ENCODE measurements around the gene CLASP1.
"Not testable (repeated sequence)": the region's sequence is repeated elsewhere in the genome, so short reads cannot be mapped to it uniquely, and the experiment has no call there.

Gene CLASP1

GRCh38 chr2:121613152-121613551 lies 36.1 kb downstream of the CLASP1 start:
- no peak for DNase-seq

- DNase-seq: no peak
These were observed 37.2 kb downstream of the CLASP1 start for GRCh38 chr2:121611730-121612705.

GRCh38 chr2:121611048-121611649 lies 38.1 kb downstream of the CLASP1 start:
- DNase-seq: not testable (repeated sequence)

GRCh38 chr2:121610487-121610874 lies 38.8 kb downstream of the CLASP1 start:
- DNase-seq: not testable (repeated sequence)

GRCh38 chr2:121608967-121609366 lies 40.3 kb downstream of the CLASP1 start:
- no peak for DNase-seq

- no peak for DNase-seq
These were observed 40.9 kb downstream of the CLASP1 start for GRCh38 chr2:121608367-121608766.

GRCh38 chr2:121605820-121606733 lies 43.2 kb downstream of the CLASP1 start:
- DNase-seq: no peak

GRCh38 chr2:121603185-121603584 lies 46.1 kb downstream of the CLASP1 start:
- DNase-seq: no peak

GRCh38 chr2:121599963-121600651 lies 49.2 kb downstream of the CLASP1 start:
- DNase-seq: no peak

GRCh38 chr2:121598087-121598486 lies 51.2 kb downstream of the CLASP1 start:
- DNase-seq: no peak

GRCh38 chr2:121596221-121597080 lies 52.8 kb downstream of the CLASP1 start:
- no peak for DNase-seq

- no peak for DNase-seq
These were observed 54.0 kb downstream of the CLASP1 start for GRCh38 chr2:121595012-121595891.

GRCh38 chr2:121591199-121591598 lies 58.1 kb downstream of the CLASP1 start:
- no peak for DNase-seq

GRCh38 chr2:121588357-121588756 lies 60.9 kb downstream of the CLASP1 start:
- DNase-seq: no peak

GRCh38 chr2:121587131-121587530 lies 62.1 kb downstream of the CLASP1 start:
- no peak for DNase-seq

- no peak for DNase-seq
These were observed 64.5 kb downstream of the CLASP1 start for GRCh38 chr2:121584741-121585140.

- no peak for DNase-seq
These were observed 65.7 kb downstream of the CLASP1 start for GRCh38 chr2:121583555-121583954.

GRCh38 chr2:121582272-121582671 lies 67.0 kb downstream of the CLASP1 start:
- DNase-seq: no peak

GRCh38 chr2:121579309-121579708 lies 70.0 kb downstream of the CLASP1 start:
- DNase-seq: no peak

- no peak for DNase-seq
These were observed 71.9 kb downstream of the CLASP1 start for GRCh38 chr2:121577381-121577780.

Data from activated CD4-positive, CD25-positive, alpha-beta regulatory T cell (primary cell).